Neural cell (in vitro differentiated cells): ENCODE data around the gene OR14K1.

Experiments
- SMC3 ChIP-seq: fragments of 450-650 bp; conservative IDR thresholded peaks from 2 replicates; pipeline ENCODE4 v1.6.1; 2014; ENCODE audit warnings: antibody characterized with exemption, mild to moderate bottlenecking, moderate library complexity; ENCODE audit not compliant: poor library complexity
- TAF1 ChIP-seq: IDR thresholded peaks from 2 replicates; pipeline ENCODE4 v1.6.1; 2012; ENCODE audit warnings: low read depth
- TF ChIP-seq, protein P1 (sequence below): fragments of 450-650 bp; IDR thresholded peaks from 2 replicates; pipeline ENCODE4 v1.5.1; 2014; ENCODE audit warnings: antibody characterized with exemption, mild to moderate bottlenecking, moderate library complexity; ENCODE audit not compliant: poor library complexity, severe bottlenecking
- TF ChIP-seq, protein P2 (sequence below): IDR thresholded peaks from 2 replicates; pipeline ENCODE4 v1.6.1; 2012; ENCODE audit warnings: borderline replicate concordance

DNA sequence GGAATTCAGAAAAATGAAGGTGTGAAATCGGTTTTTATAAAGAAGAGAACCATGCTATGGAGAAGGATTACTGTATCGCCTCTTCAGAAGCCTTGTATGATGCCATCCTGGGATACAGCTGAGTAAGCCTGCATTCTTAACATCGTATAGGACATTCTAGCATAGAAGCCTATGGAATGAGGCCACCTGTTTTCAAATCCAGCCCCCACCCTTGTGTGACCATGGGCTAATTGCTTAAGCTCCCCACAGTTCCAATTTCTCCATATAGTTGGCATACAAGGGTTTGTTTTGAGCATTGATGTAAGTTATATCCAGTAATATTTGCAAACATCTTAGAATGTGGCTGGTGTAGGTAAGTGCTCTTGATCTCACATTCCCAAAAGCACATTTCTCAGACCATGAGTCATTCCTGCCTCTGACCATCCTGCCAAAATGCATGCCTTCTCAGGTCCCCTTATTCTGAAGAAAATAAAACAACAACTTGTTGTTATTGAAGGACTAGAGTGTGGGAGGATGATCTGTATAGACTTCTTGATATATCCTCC, 8.0 kb downstream of the OR14K1 start:
- TF ChIP-seq, protein P1, sequence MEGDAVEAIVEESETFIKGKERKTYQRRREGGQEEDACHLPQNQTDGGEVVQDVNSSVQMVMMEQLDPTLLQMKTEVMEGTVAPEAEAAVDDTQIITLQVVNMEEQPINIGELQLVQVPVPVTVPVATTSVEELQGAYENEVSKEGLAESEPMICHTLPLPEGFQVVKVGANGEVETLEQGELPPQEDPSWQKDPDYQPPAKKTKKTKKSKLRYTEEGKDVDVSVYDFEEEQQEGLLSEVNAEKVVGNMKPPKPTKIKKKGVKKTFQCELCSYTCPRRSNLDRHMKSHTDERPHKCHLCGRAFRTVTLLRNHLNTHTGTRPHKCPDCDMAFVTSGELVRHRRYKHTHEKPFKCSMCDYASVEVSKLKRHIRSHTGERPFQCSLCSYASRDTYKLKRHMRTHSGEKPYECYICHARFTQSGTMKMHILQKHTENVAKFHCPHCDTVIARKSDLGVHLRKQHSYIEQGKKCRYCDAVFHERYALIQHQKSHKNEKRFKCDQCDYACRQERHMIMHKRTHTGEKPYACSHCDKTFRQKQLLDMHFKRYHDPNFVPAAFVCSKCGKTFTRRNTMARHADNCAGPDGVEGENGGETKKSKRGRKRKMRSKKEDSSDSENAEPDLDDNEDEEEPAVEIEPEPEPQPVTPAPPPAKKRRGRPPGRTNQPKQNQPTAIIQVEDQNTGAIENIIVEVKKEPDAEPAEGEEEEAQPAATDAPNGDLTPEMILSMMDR = no peak
- TF ChIP-seq, protein P2, sequence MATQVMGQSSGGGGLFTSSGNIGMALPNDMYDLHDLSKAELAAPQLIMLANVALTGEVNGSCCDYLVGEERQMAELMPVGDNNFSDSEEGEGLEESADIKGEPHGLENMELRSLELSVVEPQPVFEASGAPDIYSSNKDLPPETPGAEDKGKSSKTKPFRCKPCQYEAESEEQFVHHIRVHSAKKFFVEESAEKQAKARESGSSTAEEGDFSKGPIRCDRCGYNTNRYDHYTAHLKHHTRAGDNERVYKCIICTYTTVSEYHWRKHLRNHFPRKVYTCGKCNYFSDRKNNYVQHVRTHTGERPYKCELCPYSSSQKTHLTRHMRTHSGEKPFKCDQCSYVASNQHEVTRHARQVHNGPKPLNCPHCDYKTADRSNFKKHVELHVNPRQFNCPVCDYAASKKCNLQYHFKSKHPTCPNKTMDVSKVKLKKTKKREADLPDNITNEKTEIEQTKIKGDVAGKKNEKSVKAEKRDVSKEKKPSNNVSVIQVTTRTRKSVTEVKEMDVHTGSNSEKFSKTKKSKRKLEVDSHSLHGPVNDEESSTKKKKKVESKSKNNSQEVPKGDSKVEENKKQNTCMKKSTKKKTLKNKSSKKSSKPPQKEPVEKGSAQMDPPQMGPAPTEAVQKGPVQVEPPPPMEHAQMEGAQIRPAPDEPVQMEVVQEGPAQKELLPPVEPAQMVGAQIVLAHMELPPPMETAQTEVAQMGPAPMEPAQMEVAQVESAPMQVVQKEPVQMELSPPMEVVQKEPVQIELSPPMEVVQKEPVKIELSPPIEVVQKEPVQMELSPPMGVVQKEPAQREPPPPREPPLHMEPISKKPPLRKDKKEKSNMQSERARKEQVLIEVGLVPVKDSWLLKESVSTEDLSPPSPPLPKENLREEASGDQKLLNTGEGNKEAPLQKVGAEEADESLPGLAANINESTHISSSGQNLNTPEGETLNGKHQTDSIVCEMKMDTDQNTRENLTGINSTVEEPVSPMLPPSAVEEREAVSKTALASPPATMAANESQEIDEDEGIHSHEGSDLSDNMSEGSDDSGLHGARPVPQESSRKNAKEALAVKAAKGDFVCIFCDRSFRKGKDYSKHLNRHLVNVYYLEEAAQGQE = no peak
- TF ChIP-seq SMC3 (no peak), TAF1 (no peak)
